HEK293 (cell line): ENCODE data around the gene WDHD1.

Experiments
- CTCF ChIA-PET: fragments of 350-600 bp; formaldehyde crosslinking; extraction: SDS; loops from one replicate; lab custom pipeline; 2021; ENCODE audit warnings: antibody characterized with exemption; lab: Yijun Ruan, JAX
- POLR2A ChIA-PET: fragments of 300-600 bp; formaldehyde crosslinking; extraction: SDS; loops from one replicate; lab custom pipeline; 2020; ENCODE audit warnings: antibody characterized with exemption, inconsistent platforms; lab: Yijun Ruan, JAX
- H3K27ac ChIP-seq: fragments of 200-500 bp; sonication (Bioruptor generic); 2 replicates; pipeline ENCODE4 v1.5.1; 2014; ENCODE audit warnings: low read depth, low read length, control low read depth, inconsistent platforms; ENCODE audit errors: extremely low read depth
- H3K36me3 ChIP-seq, 2 experiments: fragments of 200-500 bp in 1 of 2; sonication (Bioruptor generic) in 1 of 2; 1 replicate in 1 of 2; 2 replicates in 1 of 2; pipeline ENCODE4 v1.5.1; 2014 to 2017; ENCODE audit warnings: inconsistent platforms in 2 of 2, low read length in 2 of 2; ENCODE audit not compliant: control insufficient read depth in 2 of 2, insufficient read depth in 1 of 2
- H3K4me1 ChIP-seq: fragments of 200-500 bp; sonication (Bioruptor generic); 2 replicates; pipeline ENCODE4 v1.5.1; 2014; ENCODE audit warnings: mild to moderate bottlenecking, low read length, inconsistent platforms; ENCODE audit not compliant: control insufficient read depth, insufficient read depth
- H3K4me3 ChIP-seq: 2 replicates; pipeline ENCODE4 v1.5.1; 2011; ENCODE audit warnings: low read depth, mild to moderate bottlenecking, control low read depth, low read length, moderate library complexity
- H3K9me3 ChIP-seq: fragments of 200-500 bp; sonication (Bioruptor generic); 2 replicates; pipeline ENCODE4 v1.5.1; 2014; ENCODE audit warnings: low read depth, low read length, inconsistent platforms; ENCODE audit not compliant: control insufficient read depth, insufficient read depth
- ATF2 ChIP-seq: fragments of 450-650 bp; formaldehyde crosslinking; IDR thresholded peaks from 2 replicates; pipeline ENCODE4 v1.5.1; 2016; ENCODE audit warnings: missing biosample characterization, missing genetic modification characterization, low read depth
- HOXD13 ChIP-seq: sonication (generic); formaldehyde crosslinking; IDR thresholded peaks from 2 replicates; pipeline ENCODE4 v1.8.0; 2022; ENCODE audit warnings: missing genetic modification reagents, borderline replicate concordance
- IKZF3 ChIP-seq: fragments of 450-650 bp; IDR thresholded peaks from 2 replicates; pipeline ENCODE4 v1.5.0; 2018; ENCODE audit warnings: missing biosample characterization, mild to moderate bottlenecking, missing genetic modification characterization, moderate library complexity
- KLF1 ChIP-seq: fragments of 450-650 bp; formaldehyde crosslinking; IDR thresholded peaks from 2 replicates; pipeline ENCODE4 v1.5.1; 2016; ENCODE audit warnings: missing biosample characterization, missing genetic modification characterization
- KLF17 ChIP-seq: fragments of 450-650 bp; formaldehyde crosslinking; IDR thresholded peaks from 2 replicates; pipeline ENCODE4 v1.5.1; 2016; ENCODE audit warnings: missing biosample characterization, missing genetic modification characterization
- PRDM1 ChIP-seq: fragments of 450-650 bp; formaldehyde crosslinking; IDR thresholded peaks from 2 replicates; pipeline ENCODE4; 2016; ENCODE audit warnings: missing biosample characterization, missing genetic modification characterization
- YY2 ChIP-seq: fragments of 450-650 bp; formaldehyde crosslinking; IDR thresholded peaks from 2 replicates; pipeline ENCODE4 v1.5.1; 2016; ENCODE audit warnings: missing biosample characterization, missing genetic modification characterization
- ZBTB17 ChIP-seq: fragments of 450-650 bp; formaldehyde crosslinking; IDR thresholded peaks from 2 replicates; pipeline ENCODE4 v1.5.1; 2016; ENCODE audit warnings: missing biosample characterization, missing genetic modification characterization
- ZNF121 ChIP-seq: fragments of 450-650 bp; formaldehyde crosslinking; IDR thresholded peaks from 2 replicates; pipeline ENCODE4 v1.5.1; 2016; ENCODE audit warnings: missing biosample characterization, missing genetic modification characterization
- ZNF223 ChIP-seq: fragments of 450-650 bp; formaldehyde crosslinking; IDR thresholded peaks from 2 replicates; pipeline ENCODE4 v1.5.1; 2016; ENCODE audit warnings: missing biosample characterization, missing genetic modification characterization
- ZNF324 ChIP-seq: fragments of 450-650 bp; formaldehyde crosslinking; IDR thresholded peaks from 2 replicates; pipeline ENCODE4 v1.5.1; 2016; ENCODE audit warnings: missing biosample characterization, missing genetic modification characterization
- ZNF350 ChIP-seq: fragments of 450-650 bp; formaldehyde crosslinking; IDR thresholded peaks from 2 replicates; pipeline ENCODE4 v1.5.0; 2017; ENCODE audit warnings: missing biosample characterization, mild to moderate bottlenecking, missing genetic modification characterization
- ZNF398 ChIP-seq: fragments of 450-650 bp; formaldehyde crosslinking; IDR thresholded peaks from 2 replicates; pipeline ENCODE4 v1.5.1; 2017; ENCODE audit warnings: missing biosample characterization, missing genetic modification characterization
- ZNF426 ChIP-seq: fragments of 450-650 bp; formaldehyde crosslinking; IDR thresholded peaks from 2 replicates; pipeline ENCODE4 v1.5.1; 2017; ENCODE audit warnings: missing biosample characterization, missing genetic modification characterization, mild to moderate bottlenecking, inconsistent platforms, moderate library complexity
- ZNF433 ChIP-seq: fragments of 450-650 bp; formaldehyde crosslinking; IDR thresholded peaks from 2 replicates; pipeline ENCODE4 v1.5.1; 2016; ENCODE audit warnings: missing biosample characterization, missing genetic modification characterization, low read depth
- ZNF48 ChIP-seq: fragments of 450-650 bp; formaldehyde crosslinking; IDR thresholded peaks from 2 replicates; pipeline ENCODE4 v1.5.1; 2016; ENCODE audit warnings: missing biosample characterization, missing genetic modification characterization
- ZNF514 ChIP-seq: fragments of 450-650 bp; formaldehyde crosslinking; IDR thresholded peaks from 2 replicates; pipeline ENCODE4 v1.5.1; 2016; ENCODE audit warnings: missing biosample characterization, missing genetic modification characterization
- ZNF555 ChIP-seq: fragments of 450-650 bp; formaldehyde crosslinking; conservative IDR thresholded peaks from 2 replicates; pipeline ENCODE4 v1.5.1; 2017; ENCODE audit warnings: missing biosample characterization, mild to moderate bottlenecking, missing genetic modification characterization, inconsistent platforms
- ZNF610 ChIP-seq: fragments of 450-650 bp; formaldehyde crosslinking; IDR thresholded peaks from 2 replicates; pipeline ENCODE4 v1.5.1; 2016; ENCODE audit warnings: missing biosample characterization, missing genetic modification characterization, borderline replicate concordance
- ZNF623 ChIP-seq: fragments of 450-650 bp; formaldehyde crosslinking; IDR thresholded peaks from 2 replicates; pipeline ENCODE4 v1.5.1; 2016; ENCODE audit warnings: missing biosample characterization, missing genetic modification characterization
- ZNF837 ChIP-seq: fragments of 450-650 bp; formaldehyde crosslinking; IDR thresholded peaks from 2 replicates; pipeline ENCODE4 v1.5.1; 2016; ENCODE audit warnings: missing biosample characterization, missing genetic modification characterization
- ZSCAN16 ChIP-seq: fragments of 450-650 bp; formaldehyde crosslinking; IDR thresholded peaks from 2 replicates; pipeline ENCODE4 v1.5.1; 2016; ENCODE audit warnings: missing biosample characterization, missing genetic modification characterization

Gene WDHD1

GRCh38 chr14:54942913-54943312 lies 84.0 kb downstream of the WDHD1 start:
- POLR2A ChIA-PET = no interaction called here

GRCh38 chr14:54936816-54937215 lies 90.1 kb downstream of the WDHD1 start:
- CTCF ChIA-PET = no interaction called here

More at GRCh38 chr14:54942913-54943312, 84.0 kb downstream of the WDHD1 start:
- Histone ChIP-seq H3K4me1 (no peaks in the 10 kb centered on the region), H3K27ac (no peak overlapping the region), H3K36me3 (peaks cover 34 to 45% of the 10 kb centered on the region in 2 experiments)
- CTCF ChIA-PET = no interaction called here
- no peak for TF ChIP-seq IKZF3
- no peak for TF ChIP-seq KLF1 (tag by site-specific recombination)
- no peak for TF ChIP-seq ATF2 (tag by site-specific recombination)
- TF ChIP-seq ZNF555 = no peak
- TF ChIP-seq YY2 (tag by site-specific recombination) = no peak
- no peak for TF ChIP-seq PRDM1 (tag by site-specific recombination)
- TF ChIP-seq ZNF433 = no peak
- no peak for TF ChIP-seq KLF17 (tag by site-specific recombination)
- TF ChIP-seq, all 188 proteins: peak for 0
- H3K4me3 ChIP-seq = no peak overlapping the region
- H3K9me3 ChIP-seq = no peaks in the 10 kb centered on the region

GRCh38 chr14:54935958-54936357 lies 90.9 kb downstream of the WDHD1 start:
- Histone ChIP-seq H3K36me3 (peaks cover 16 to 17% of the 10 kb centered on the region in 2 experiments), H3K9me3 (no peaks in the 10 kb centered on the region), H3K4me1 (no peaks in the 10 kb centered on the region), H3K4me3 (no peak overlapping the region), H3K27ac (no peak overlapping the region)
- TF ChIP-seq ZNF121 (tag by site-specific recombination) (no peak), ZNF223 (tag by site-specific recombination) (no peak), ZNF48 (tag by site-specific recombination) (no peak), PRDM1 (tag by site-specific recombination) (no peak), ZNF426 (no peak), ZBTB17 (tag by site-specific recombination) (no peak), KLF1 (tag by site-specific recombination) (no peak), ZNF837 (tag by site-specific recombination) (no peak)
- ChIA-PET CTCF (interaction anchor here (0.6 to 0.7 kb wide), 2 partner anchors 48 to 229 kb away, joined by 3 read pairs; no protein-coding TSS in a partner anchor), POLR2A (no interaction called here)

More at GRCh38 chr14:54936816-54937215, 90.1 kb downstream of the WDHD1 start:
- H3K9me3 ChIP-seq = no peaks in the 10 kb centered on the region
- no peak overlapping the region for H3K27ac ChIP-seq
- no peak overlapping the region for H3K4me3 ChIP-seq
- POLR2A ChIA-PET = no interaction called here
- no peaks in the 10 kb centered on the region for H3K4me1 ChIP-seq
- TF ChIP-seq ZSCAN16 (tag by site-specific recombination) = no peak
- no peak for TF ChIP-seq ZNF514 (tag by site-specific recombination)
- no peak for TF ChIP-seq HOXD13 (CRISPR knock-in tag)
- no peak for TF ChIP-seq ZNF350 (tag by site-specific recombination)
- TF ChIP-seq ZNF610 (tag by site-specific recombination) = no peak
- TF ChIP-seq ZNF398 = no peak
- no peak for TF ChIP-seq ZNF623 (tag by site-specific recombination)
- TF ChIP-seq ZNF324 (tag by site-specific recombination) = no peak
- peaks cover 19% of the 10 kb centered on the region in 2 experiments for H3K36me3 ChIP-seq
